HEK293 (cell line): Measurements from ENCODE around the gene CP.

Source experiments
- CTCF ChIA-PET: fragments of 350-600 bp; formaldehyde crosslinking; extraction: SDS; loops from one replicate; lab custom pipeline; 2021; ENCODE audit warnings: antibody characterized with exemption; lab: Yijun Ruan, JAX
- POLR2A ChIA-PET: fragments of 300-600 bp; formaldehyde crosslinking; extraction: SDS; loops from one replicate; lab custom pipeline; 2020; ENCODE audit warnings: antibody characterized with exemption, inconsistent platforms; lab: Yijun Ruan, JAX
- H3K27ac ChIP-seq: fragments of 200-500 bp; sonication (Bioruptor generic); 2 replicates; pipeline ENCODE4 v1.5.1; 2014; ENCODE audit warnings: low read depth, low read length, control low read depth, inconsistent platforms; ENCODE audit errors: extremely low read depth
- H3K36me3 ChIP-seq, 2 experiments: fragments of 200-500 bp in 1 of 2; sonication (Bioruptor generic) in 1 of 2; 1 replicate in 1 of 2; 2 replicates in 1 of 2; pipeline ENCODE4 v1.5.1; 2014 to 2017; ENCODE audit warnings: inconsistent platforms in 2 of 2, low read length in 2 of 2; ENCODE audit not compliant: control insufficient read depth in 2 of 2, insufficient read depth in 1 of 2
- H3K4me1 ChIP-seq: fragments of 200-500 bp; sonication (Bioruptor generic); 2 replicates; pipeline ENCODE4 v1.5.1; 2014; ENCODE audit warnings: mild to moderate bottlenecking, low read length, inconsistent platforms; ENCODE audit not compliant: control insufficient read depth, insufficient read depth
- H3K4me3 ChIP-seq: 2 replicates; pipeline ENCODE4 v1.5.1; 2011; ENCODE audit warnings: low read depth, mild to moderate bottlenecking, control low read depth, low read length, moderate library complexity
- H3K9me3 ChIP-seq: fragments of 200-500 bp; sonication (Bioruptor generic); 2 replicates; pipeline ENCODE4 v1.5.1; 2014; ENCODE audit warnings: low read depth, low read length, inconsistent platforms; ENCODE audit not compliant: control insufficient read depth, insufficient read depth
- BCL11B ChIP-seq: fragments of 450-650 bp; formaldehyde crosslinking; IDR thresholded peaks from 2 replicates; pipeline ENCODE4 v1.5.1; 2016; ENCODE audit warnings: low read depth, missing biosample characterization, missing genetic modification characterization
- FEZF1 ChIP-seq: fragments of 450-650 bp; formaldehyde crosslinking; IDR thresholded peaks from 2 replicates; pipeline ENCODE4 v1.5.1; 2016; ENCODE audit warnings: missing biosample characterization, missing genetic modification characterization
- GLI4 ChIP-seq: fragments of 450-650 bp; formaldehyde crosslinking; IDR thresholded peaks from 2 replicates; pipeline ENCODE4 v1.5.1; 2016; ENCODE audit warnings: missing biosample characterization, missing genetic modification characterization
- HOXA7 ChIP-seq: sonication (generic); formaldehyde crosslinking; IDR thresholded peaks from 2 replicates; pipeline ENCODE4 v1.8.1; 2022; ENCODE audit warnings: missing genetic modification reagents, borderline replicate concordance
- IKZF3 ChIP-seq: fragments of 450-650 bp; IDR thresholded peaks from 2 replicates; pipeline ENCODE4 v1.5.0; 2018; ENCODE audit warnings: missing biosample characterization, mild to moderate bottlenecking, missing genetic modification characterization, moderate library complexity
- KLF10 ChIP-seq: fragments of 450-650 bp; IDR thresholded peaks from 2 replicates; pipeline ENCODE4 v1.5.1; 2018; ENCODE audit warnings: missing biosample characterization, mild to moderate bottlenecking, missing genetic modification characterization
- YY1 ChIP-seq: fragments of 450-650 bp; formaldehyde crosslinking; IDR thresholded peaks from 2 replicates; pipeline ENCODE4 v1.5.1; 2018; ENCODE audit warnings: missing biosample characterization, missing genetic modification characterization
- ZBTB6 ChIP-seq: fragments of 450-650 bp; formaldehyde crosslinking; IDR thresholded peaks from 2 replicates; pipeline ENCODE4 v1.5.1; 2017; ENCODE audit warnings: missing biosample characterization, missing genetic modification characterization
- ZBTB7A ChIP-seq: fragments of 450-650 bp; formaldehyde crosslinking; IDR thresholded peaks from 2 replicates; pipeline ENCODE4 v1.5.1; 2016; ENCODE audit warnings: low read depth, missing biosample characterization, missing genetic modification characterization
- ZEB2 ChIP-seq: fragments of 450-650 bp; formaldehyde crosslinking; IDR thresholded peaks from 2 replicates; pipeline ENCODE4 v1.5.1; 2016; ENCODE audit warnings: missing biosample characterization, missing genetic modification characterization
- ZNF211 ChIP-seq: fragments of 450-650 bp; formaldehyde crosslinking; IDR thresholded peaks from 2 replicates; pipeline ENCODE4 v1.5.1; 2016; ENCODE audit warnings: low read depth, missing biosample characterization, missing genetic modification characterization
- ZNF24 ChIP-seq: fragments of 450-650 bp; formaldehyde crosslinking; IDR thresholded peaks from 2 replicates; pipeline ENCODE4 v1.5.1; 2016; ENCODE audit warnings: missing biosample characterization, missing genetic modification characterization
- ZNF341 ChIP-seq: fragments of 450-650 bp; formaldehyde crosslinking; IDR thresholded peaks from 2 replicates; pipeline ENCODE4; 2016; ENCODE audit warnings: low read depth, missing biosample characterization, missing genetic modification characterization
- ZNF473 ChIP-seq: fragments of 450-650 bp; formaldehyde crosslinking; IDR thresholded peaks from 2 replicates; pipeline ENCODE4 v1.5.1; 2017; ENCODE audit warnings: missing biosample characterization, missing genetic modification characterization
- ZNF518A ChIP-seq: fragments of 450-650 bp; formaldehyde crosslinking; conservative IDR thresholded peaks from 2 replicates; pipeline ENCODE4 v1.5.1; 2016; ENCODE audit warnings: low read depth, missing biosample characterization, missing genetic modification characterization
- ZNF555 ChIP-seq: fragments of 450-650 bp; formaldehyde crosslinking; conservative IDR thresholded peaks from 2 replicates; pipeline ENCODE4 v1.5.1; 2017; ENCODE audit warnings: missing biosample characterization, mild to moderate bottlenecking, missing genetic modification characterization, inconsistent platforms
- ZNF596 ChIP-seq: fragments of 450-650 bp; IDR thresholded peaks from 2 replicates; pipeline ENCODE4 v1.5.0; 2018; ENCODE audit warnings: missing biosample characterization, mild to moderate bottlenecking, missing genetic modification characterization, moderate library complexity
- ZNF670 ChIP-seq: fragments of 450-650 bp; formaldehyde crosslinking; IDR thresholded peaks from 2 replicates; pipeline ENCODE4 v1.5.1; 2016; ENCODE audit warnings: missing biosample characterization, missing genetic modification characterization, low read depth
- ZNF704 ChIP-seq: fragments of 450-650 bp; formaldehyde crosslinking; IDR thresholded peaks from 2 replicates; pipeline ENCODE4 v1.5.1; 2016; ENCODE audit warnings: missing biosample characterization, missing genetic modification characterization
- ZNF747 ChIP-seq: fragments of 450-650 bp; formaldehyde crosslinking; IDR thresholded peaks from 2 replicates; pipeline ENCODE4 v1.5.1; 2016; ENCODE audit warnings: missing biosample characterization, missing genetic modification characterization
- ZNF76 ChIP-seq: fragments of 450-650 bp; formaldehyde crosslinking; IDR thresholded peaks from 2 replicates; pipeline ENCODE4; 2016; ENCODE audit warnings: low read depth, missing biosample characterization, missing genetic modification characterization, borderline replicate concordance
- ZNF776 ChIP-seq: fragments of 450-650 bp; formaldehyde crosslinking; IDR thresholded peaks from 2 replicates; pipeline ENCODE4 v1.5.0; 2017; ENCODE audit warnings: missing biosample characterization, missing genetic modification characterization, borderline replicate concordance
- TF ChIP-seq, protein P1 (sequence below): fragments of 450-650 bp; formaldehyde crosslinking; IDR thresholded peaks from 2 replicates; pipeline ENCODE4 v1.5.1; 2016; ENCODE audit warnings: missing biosample characterization, missing genetic modification characterization, low read depth

Gene CP

DNA sequence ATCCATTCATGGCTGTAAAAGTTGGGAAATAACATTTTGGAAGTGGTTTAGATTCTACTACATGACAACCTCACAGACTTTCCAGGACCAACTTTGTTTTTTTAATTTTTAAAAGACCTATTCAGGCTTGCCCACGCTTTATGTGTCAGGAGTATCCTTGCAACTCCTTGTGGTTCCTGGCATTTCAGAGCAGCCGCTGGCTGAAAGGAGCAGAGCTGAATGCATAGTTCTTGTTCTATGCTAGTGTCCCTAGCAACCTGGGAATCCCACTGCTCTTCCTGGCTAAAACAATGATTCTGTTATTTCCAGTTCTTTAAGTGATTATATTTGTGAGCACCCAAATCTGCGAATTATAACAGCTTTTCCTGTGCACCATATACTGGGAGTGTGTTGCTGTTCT is 34.9 kb downstream of the CP start:
- Histone ChIP-seq H3K36me3 (no peaks in the 10 kb centered on the region), H3K9me3 (no peaks in the 10 kb centered on the region), H3K4me1 (no peaks in the 10 kb centered on the region), H3K27ac (no peak overlapping the region), H3K4me3 (no peak overlapping the region)
- CTCF ChIA-PET = interaction anchor here (0.9 kb wide), 1 partner anchor 66 kb away, joined by 3 read pairs; no protein-coding TSS in a partner anchor
- TF ChIP-seq FEZF1 (tag by site-specific recombination) (no peak), HOXA7 (CRISPR knock-in tag) (no peak), ZBTB7A (tag by site-specific recombination) (no peak), ZNF211 (tag by site-specific recombination) (no peak), ZBTB6 (tag by site-specific recombination) (no peak), ZNF704 (tag by site-specific recombination) (no peak), KLF10 (tag by site-specific recombination) (no peak), ZNF76 (tag by site-specific recombination) (no peak), YY1 (tag by site-specific recombination) (no peak), ZNF670 (no peak)
- TF ChIP-seq, all 188 proteins: peak for 0
- POLR2A ChIA-PET = no interaction called here

DNA sequence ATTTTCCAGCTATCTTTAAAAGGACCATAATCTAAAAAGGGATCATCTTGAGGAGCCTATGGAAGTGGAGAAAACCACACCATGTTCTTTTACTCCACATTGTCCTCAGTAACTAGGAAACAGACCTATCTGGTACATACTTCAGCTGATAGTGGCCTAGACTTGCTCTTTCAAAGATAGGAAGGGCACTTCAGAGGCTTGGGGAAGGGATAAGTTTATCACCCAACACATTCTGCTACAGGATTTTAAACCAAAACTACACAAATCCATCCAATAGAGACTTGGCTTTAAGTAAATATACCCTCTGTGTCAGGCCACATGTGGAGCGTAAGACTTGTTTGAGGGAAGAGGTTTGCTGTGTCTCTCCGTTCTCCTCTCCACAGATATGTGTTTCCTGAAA is 35.4 kb downstream of the CP start:
- no peak overlapping the region for H3K4me3 ChIP-seq
- no peak overlapping the region for H3K27ac ChIP-seq
- no peaks in the 10 kb centered on the region for H3K4me1 ChIP-seq
- no peak for TF ChIP-seq ZNF341 (tag by site-specific recombination)
- no peak for TF ChIP-seq IKZF3
- no peak for TF ChIP-seq FEZF1 (tag by site-specific recombination)
- no peak for TF ChIP-seq ZNF555 (tag by site-specific recombination)
- H3K9me3 ChIP-seq = no peaks in the 10 kb centered on the region
- no peaks in the 10 kb centered on the region for H3K36me3 ChIP-seq
- ChIA-PET CTCF (interaction anchor here (0.6 to 0.9 kb wide), 2 partner anchors 24 to 66 kb away, joined by 3 to 4 read pairs; no protein-coding TSS in a partner anchor), POLR2A (no interaction called here)

DNA sequence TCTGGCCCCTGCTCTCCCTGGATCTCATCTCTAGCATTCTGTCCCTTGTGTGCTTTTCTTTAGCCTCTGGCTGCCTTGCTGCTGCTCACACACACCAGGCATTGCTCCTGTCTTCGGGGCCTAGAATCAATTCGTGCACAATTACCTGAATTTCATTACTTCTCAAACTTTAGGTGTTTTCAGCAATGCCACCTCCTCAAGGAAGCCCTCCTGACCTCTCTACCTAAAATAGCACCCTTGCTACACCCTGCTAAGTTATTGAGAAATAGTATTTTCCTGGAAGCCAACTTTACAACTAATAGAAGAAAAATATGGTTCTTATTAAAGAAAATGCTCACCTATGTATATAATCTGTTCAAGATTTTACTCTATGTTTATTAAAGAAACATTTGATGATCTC is 40.4 kb downstream of the CP start:
- ChIA-PET CTCF (no interaction called here), POLR2A (no interaction called here)
- H3K36me3 ChIP-seq = no peaks in the 10 kb centered on the region
- H3K4me1 ChIP-seq = no peaks in the 10 kb centered on the region
- H3K9me3 ChIP-seq = no peaks in the 10 kb centered on the region
- H3K27ac ChIP-seq = no peak overlapping the region
- no peak overlapping the region for H3K4me3 ChIP-seq
- TF ChIP-seq ZNF473 (tag by site-specific recombination) = no peak
- no peak for TF ChIP-seq ZNF747
- TF ChIP-seq, protein P1, sequence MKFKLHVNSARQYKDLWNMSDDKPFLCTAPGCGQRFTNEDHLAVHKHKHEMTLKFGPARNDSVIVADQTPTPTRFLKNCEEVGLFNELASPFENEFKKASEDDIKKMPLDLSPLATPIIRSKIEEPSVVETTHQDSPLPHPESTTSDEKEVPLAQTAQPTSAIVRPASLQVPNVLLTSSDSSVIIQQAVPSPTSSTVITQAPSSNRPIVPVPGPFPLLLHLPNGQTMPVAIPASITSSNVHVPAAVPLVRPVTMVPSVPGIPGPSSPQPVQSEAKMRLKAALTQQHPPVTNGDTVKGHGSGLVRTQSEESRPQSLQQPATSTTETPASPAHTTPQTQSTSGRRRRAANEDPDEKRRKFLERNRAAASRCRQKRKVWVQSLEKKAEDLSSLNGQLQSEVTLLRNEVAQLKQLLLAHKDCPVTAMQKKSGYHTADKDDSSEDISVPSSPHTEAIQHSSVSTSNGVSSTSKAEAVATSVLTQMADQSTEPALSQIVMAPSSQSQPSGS (tag by site-specific recombination) = no peak
- TF ChIP-seq ZEB2 (tag by site-specific recombination) = no peak
- TF ChIP-seq ZNF776 = no peak
- TF ChIP-seq ZNF24 (tag by site-specific recombination) = no peak
- no peak for TF ChIP-seq ZNF518A (tag by site-specific recombination)
- no peak for TF ChIP-seq GLI4
- TF ChIP-seq BCL11B (tag by site-specific recombination) = no peak
- TF ChIP-seq ZNF596 (tag by site-specific recombination) = no peak
- TF ChIP-seq ZNF555 (tag by site-specific recombination) = no peak
- TF ChIP-seq ZNF704 (tag by site-specific recombination) = no peak
